Keratinocyte (primary cell): ENCODE results near the gene MICAL2. TPM values are rescaled to one million over a fixed set of nuclear protein-coding genes. Genes with fewer than 3 reads are reported as not detected.

Source experiments
- DNase-seq: peaks from one replicate; pipeline ENCODE4 v3.0.0-alpha.2; 2011; ENCODE audit warnings: low read depth, missing footprints, low spot score
- FAIRE-seq: peaks from 2 replicates; lab custom pipeline; 2011; peaks lifted over from hg19 to GRCh38; lab: Jason Lieb, UNC
- H2AFZ ChIP-seq: 2 replicates; pipeline ENCODE4 v1.6.0; 2012; ENCODE audit warnings: low read length, control low read depth, inconsistent platforms; ENCODE audit not compliant: control insufficient read depth
- H3K27ac ChIP-seq: 2 replicates; pipeline ENCODE4 v1.5.1; 2011; ENCODE audit warnings: low read length; ENCODE audit not compliant: control insufficient read depth, insufficient read depth
- H3K27me3 ChIP-seq: 3 replicates; pipeline ENCODE4 v1.6.0; 2011; ENCODE audit warnings: low read length; ENCODE audit not compliant: control insufficient read depth, insufficient read depth; ENCODE audit errors: extremely low read depth
- H3K36me3 ChIP-seq, 2 experiments: 2 replicates in 1 of 2; 3 replicates in 1 of 2; pipeline ENCODE4 v1.5.1; 2011; ENCODE audit warnings: low read length in 2 of 2, mild to moderate bottlenecking in 1 of 2; ENCODE audit not compliant: control insufficient read depth in 2 of 2, insufficient read depth in 2 of 2; ENCODE audit errors: extremely low read depth in 1 of 2
- H3K4me1 ChIP-seq: 3 replicates; pipeline ENCODE4 v1.5.1; 2011; ENCODE audit warnings: low read length; ENCODE audit not compliant: control insufficient read depth, insufficient read depth; ENCODE audit errors: extremely low read depth
- H3K4me2 ChIP-seq: 3 replicates; pipeline ENCODE4 v1.6.0; 2011; ENCODE audit warnings: low read depth, low read length; ENCODE audit not compliant: control insufficient read depth, insufficient read depth; ENCODE audit errors: extremely low read depth
- H3K4me3 ChIP-seq, 3 experiments: fragments of 200-600 bp in 1 of 3; sonication (generic) in 1 of 3; 2 replicates in 2 of 3; 3 replicates in 1 of 3; pipeline ENCODE4 v1.5.1; 2011 to 2016; ENCODE audit warnings: low read length in 3 of 3, mild to moderate bottlenecking in 3 of 3, control low read depth in 2 of 3, inconsistent platforms in 1 of 3, low read depth in 1 of 3, mixed read lengths in 1 of 3, mixed run types in 1 of 3, moderate library complexity in 1 of 3; ENCODE audit not compliant: control insufficient read depth in 2 of 3, insufficient read depth in 2 of 3; ENCODE audit errors: extremely low read depth in 1 of 3
- H3K79me2 ChIP-seq: 2 replicates; pipeline ENCODE4 v1.6.0; 2012; ENCODE audit warnings: low read length; ENCODE audit not compliant: control insufficient read depth, insufficient read depth
- H3K9ac ChIP-seq: 3 replicates; pipeline ENCODE4 v1.6.0; 2011; ENCODE audit warnings: low read length; ENCODE audit not compliant: control insufficient read depth, insufficient read depth; ENCODE audit errors: extremely low read depth
- H3K9me1 ChIP-seq: 3 replicates; pipeline ENCODE4 v1.6.0; 2011; ENCODE audit warnings: low read length; ENCODE audit not compliant: control insufficient read depth, insufficient read depth; ENCODE audit errors: extremely low read depth
- H3K9me3 ChIP-seq: 2 replicates; pipeline ENCODE4 v1.5.1; 2012; ENCODE audit warnings: low read depth, low read length; ENCODE audit not compliant: control insufficient read depth
- H4K20me1 ChIP-seq: 3 replicates; pipeline ENCODE4 v1.6.0; 2011; ENCODE audit warnings: low read length; ENCODE audit not compliant: control insufficient read depth, insufficient read depth; ENCODE audit errors: extremely low read depth
- EZH2 ChIP-seq: IDR thresholded peaks from one replicate; pipeline ENCODE4 v1.6.1; 2012; ENCODE audit warnings: inconsistent platforms, mild to moderate bottlenecking, low read length, moderate library complexity
- dilution Hi-C: fragments of 300-500 bp; cut with MboI; formaldehyde crosslinking; loops from one replicate; pipeline ENCODE4 v1.7.0; 2020; ENCODE audit warnings: low sequenced_read_pairs; ENCODE audit not compliant: extremely low pct_ligation_motif_present
- polyA plus RNA-seq, 5 experiments: library from polyadenylated mRNA; depleted of rRNA in 3 of 5; stranded (reverse) in 3 of 5; stranded (forward) in 1 of 5; unstranded in 1 of 5; fragments of >200 nt; gene quantifications; 1 replicate in 1 of 5; 2 replicates in 3 of 5; 3 replicates in 1 of 5; pipeline versions ENCODE4 v1.2.1 to v1.2.3, GENCODE V29; 2011 to 2012; ENCODE audit warnings: missing spikeins in 2 of 5, low read depth in 1 of 5, low replicate concordance in 1 of 5
- TF ChIP-seq, protein P1 (sequence below), 3 experiments: IDR thresholded peaks in 1 of 3; conservative IDR thresholded peaks in 1 of 3; optimal IDR thresholded peaks in 1 of 3; 2 replicates in 2 of 3; 3 replicates in 1 of 3; pipeline versions ENCODE3 to v1.5.1; 2011; ENCODE audit warnings: low read length in 3 of 3, mild to moderate bottlenecking in 3 of 3, moderate library complexity in 2 of 3, control low read depth in 1 of 3, inconsistent platforms in 1 of 3; ENCODE audit not compliant: insufficient read depth in 2 of 3; ENCODE audit errors: extremely low read depth in 1 of 3

MICAL2 gene
- polyA plus RNA-seq, 1 donor (not counting 4 experiments of a cell fraction or from before 2014, with no cell fraction given), result 83.9 TPM

DNA sequence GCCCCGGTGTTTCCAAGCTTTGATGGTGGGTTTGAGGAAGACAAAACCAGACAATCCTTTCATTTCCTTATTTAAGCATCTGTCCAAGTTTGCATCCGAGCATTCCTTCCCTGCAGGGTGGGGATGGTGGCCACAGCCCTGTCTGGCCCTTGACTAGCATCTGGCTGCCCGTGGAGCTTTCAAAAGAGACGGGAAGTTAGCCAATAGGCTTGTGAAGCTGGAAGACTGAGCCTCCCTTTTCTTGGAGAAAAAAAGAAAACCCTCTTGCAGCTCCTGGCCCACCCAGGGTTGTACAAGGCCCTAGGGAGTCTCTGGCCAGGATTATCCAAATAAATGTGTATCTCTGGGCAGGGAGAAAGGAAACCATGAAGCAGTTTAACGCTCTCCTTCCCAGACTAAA lies 60.6 kb downstream of the MICAL2 start:
- Histone ChIP-seq H2AFZ (no peak overlapping the region), H3K79me2 (peaks cover 56% of the 10 kb centered on the region), H3K4me2 (no peak overlapping the region)

DNA sequence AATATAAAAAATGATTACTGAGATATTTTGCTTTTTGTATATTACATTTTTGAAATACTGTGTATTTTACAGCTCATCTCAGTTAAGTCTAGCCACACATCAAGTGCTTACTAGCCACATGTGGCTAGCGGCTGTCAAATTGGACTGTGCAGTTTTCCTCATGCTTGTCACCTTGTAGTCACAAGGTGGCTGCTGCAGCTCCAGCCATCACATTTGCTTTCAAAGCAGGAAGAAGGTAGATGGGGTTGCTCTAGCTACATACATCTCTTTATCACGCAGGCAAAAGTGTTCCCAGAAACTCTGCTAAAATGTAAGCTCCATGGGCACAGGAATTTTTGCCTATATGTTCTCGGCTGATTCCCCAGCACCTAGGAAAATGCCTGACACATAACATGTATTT lies 61.5 kb downstream of the MICAL2 start:
- TF ChIP-seq, protein P1, sequence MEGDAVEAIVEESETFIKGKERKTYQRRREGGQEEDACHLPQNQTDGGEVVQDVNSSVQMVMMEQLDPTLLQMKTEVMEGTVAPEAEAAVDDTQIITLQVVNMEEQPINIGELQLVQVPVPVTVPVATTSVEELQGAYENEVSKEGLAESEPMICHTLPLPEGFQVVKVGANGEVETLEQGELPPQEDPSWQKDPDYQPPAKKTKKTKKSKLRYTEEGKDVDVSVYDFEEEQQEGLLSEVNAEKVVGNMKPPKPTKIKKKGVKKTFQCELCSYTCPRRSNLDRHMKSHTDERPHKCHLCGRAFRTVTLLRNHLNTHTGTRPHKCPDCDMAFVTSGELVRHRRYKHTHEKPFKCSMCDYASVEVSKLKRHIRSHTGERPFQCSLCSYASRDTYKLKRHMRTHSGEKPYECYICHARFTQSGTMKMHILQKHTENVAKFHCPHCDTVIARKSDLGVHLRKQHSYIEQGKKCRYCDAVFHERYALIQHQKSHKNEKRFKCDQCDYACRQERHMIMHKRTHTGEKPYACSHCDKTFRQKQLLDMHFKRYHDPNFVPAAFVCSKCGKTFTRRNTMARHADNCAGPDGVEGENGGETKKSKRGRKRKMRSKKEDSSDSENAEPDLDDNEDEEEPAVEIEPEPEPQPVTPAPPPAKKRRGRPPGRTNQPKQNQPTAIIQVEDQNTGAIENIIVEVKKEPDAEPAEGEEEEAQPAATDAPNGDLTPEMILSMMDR (optimal IDR thresholded peaks at IDR 0.05 in 1 of 3, IDR thresholded peaks at IDR 0.05 in 1 of 3, conservative IDR thresholded peaks at IDR 0.05 in 1 of 3; ENCODE audit: extremely low read depth in 1 of 3, insufficient read depth in 2 of 3, low read length in 3 of 3), result no peak
- TF ChIP-seq EZH2, result no peak
- Histone ChIP-seq H4K20me1 (no peaks in the 10 kb centered on the region), H3K27ac (peak overlapping the region; percentile 49), H3K9ac (no peak overlapping the region), H2AFZ (no peak overlapping the region), H3K4me2 (no peak overlapping the region), H3K9me3 (no peaks in the 10 kb centered on the region), H3K9me1 (no peaks in the 10 kb centered on the region), H3K4me3 (no peak overlapping the region), H3K36me3 (peaks cover 11 to 45% of the 10 kb centered on the region in 2 experiments), H3K27me3 (no peaks in the 10 kb centered on the region), H3K79me2 (peaks cover 60% of the 10 kb centered on the region), H3K4me1 (peaks cover 67% of the 10 kb centered on the region)
- dilution Hi-C loops, result no loop called here
- FAIRE-seq (no peak), DNase-seq (no peak)

More for the DNA sequence above, 60.6 kb downstream of the MICAL2 start:
- FAIRE-seq (no peak), DNase-seq (no peak)
- dilution Hi-C loops, result no loop called here
- TF ChIP-seq, protein P1 (optimal IDR thresholded peaks at IDR 0.05 in 1 of 3, IDR thresholded peaks at IDR 0.05 in 1 of 3, conservative IDR thresholded peaks at IDR 0.05 in 1 of 3; ENCODE audit: extremely low read depth in 1 of 3, insufficient read depth in 2 of 3, low read length in 3 of 3), result no peak
- no peak for TF ChIP-seq EZH2
- Histone ChIP-seq H3K9me3 (no peaks in the 10 kb centered on the region), H3K4me3 (no peak overlapping the region), H3K9ac (peak overlapping the region; percentile 6), H3K27me3 (no peaks in the 10 kb centered on the region), H3K27ac (peak overlapping the region; percentile 44), H4K20me1 (no peaks in the 10 kb centered on the region), H3K36me3 (peaks cover 11 to 51% of the 10 kb centered on the region in 2 experiments), H3K9me1 (no peaks in the 10 kb centered on the region), H3K4me1 (peaks cover 67% of the 10 kb centered on the region)
